ENCODE data around the gene CRYL1.

Gene CRYL1

DNA sequence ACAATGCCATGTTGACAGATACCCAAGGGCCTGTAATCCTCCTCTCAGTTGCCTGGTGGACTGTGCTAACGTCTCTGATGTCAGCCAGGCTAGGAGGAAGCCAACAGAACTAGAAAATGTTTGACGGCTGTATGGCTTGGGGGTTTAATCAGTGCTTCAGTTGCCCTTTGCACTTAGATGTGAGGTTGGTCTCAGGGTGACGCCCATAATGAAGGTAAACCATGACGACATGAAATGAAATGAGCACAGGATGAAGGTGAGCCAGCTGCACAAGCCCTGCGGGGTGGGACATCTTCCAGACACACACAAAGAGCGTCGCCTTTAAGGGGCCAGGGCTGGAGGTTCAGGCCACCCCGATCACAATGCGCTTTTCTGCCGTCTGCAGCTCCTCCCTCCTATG lies 127.2 kb downstream of the CRYL1 start:
- DNase-seq (ENCODE audit: low spot score): no peak

DNA sequence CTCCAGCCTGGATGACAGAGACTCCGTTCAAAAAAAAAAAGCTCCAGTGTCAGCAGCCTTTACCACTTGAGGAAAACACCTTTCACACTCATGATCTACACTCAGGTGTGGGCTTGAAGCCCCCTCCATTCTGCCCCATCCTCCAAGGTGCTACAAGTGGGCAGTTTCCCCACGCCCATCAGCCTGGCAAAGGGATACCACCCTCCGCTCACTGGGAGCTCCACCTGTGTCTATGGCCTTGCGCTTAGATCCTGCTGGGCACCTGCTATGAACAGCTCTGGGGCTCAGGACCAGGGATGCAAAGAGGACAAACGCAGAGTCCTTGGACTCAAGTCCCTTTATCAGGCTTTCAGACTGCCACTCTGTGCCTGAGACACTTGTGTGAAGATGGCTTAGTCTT lies 127.8 kb downstream of the CRYL1 start:
- DNase-seq (ENCODE audit: low spot score): no peak

DNA sequence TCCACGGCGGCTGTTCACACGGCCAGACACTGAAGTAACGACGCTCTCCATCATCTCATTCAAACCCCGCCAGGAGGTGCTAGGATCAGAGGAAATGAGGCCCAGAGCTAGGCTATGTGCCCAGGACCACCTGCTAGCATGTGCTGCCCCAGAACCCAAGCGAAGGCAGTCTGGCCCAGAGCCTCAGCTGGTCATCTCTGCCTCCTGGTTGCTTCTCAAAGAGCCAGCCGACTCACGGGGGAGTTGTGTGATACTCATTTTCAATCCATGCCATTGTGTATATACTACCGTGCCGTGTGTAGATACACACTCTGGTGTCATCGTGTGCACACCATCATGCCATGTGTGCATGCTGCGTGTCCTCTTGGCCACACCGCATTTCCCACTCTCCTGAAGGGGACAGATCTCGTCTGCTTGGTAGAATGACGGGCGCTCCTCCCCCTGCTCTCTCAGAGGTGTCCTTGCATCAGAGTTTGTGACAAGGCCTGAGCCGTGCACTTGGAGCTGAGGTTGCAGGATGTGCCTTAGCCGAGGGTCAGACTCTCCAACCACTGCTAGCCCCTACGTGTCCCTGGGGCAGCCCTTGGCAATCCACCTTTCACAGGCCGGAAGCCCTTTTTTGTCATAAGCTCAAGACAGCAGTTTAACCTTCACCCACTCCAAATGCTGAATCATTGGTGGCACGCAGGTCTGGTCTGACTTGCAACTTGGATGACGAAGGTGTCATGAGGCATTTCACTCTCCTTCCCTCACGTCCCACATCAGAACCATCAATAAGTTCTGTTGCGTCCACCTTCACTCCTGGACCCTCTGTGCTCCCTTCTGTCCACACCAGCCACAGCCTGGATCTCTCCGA lies 130.4 kb downstream of the CRYL1 start:
- no peak for DNase-seq (ENCODE audit: low spot score)

DNA sequence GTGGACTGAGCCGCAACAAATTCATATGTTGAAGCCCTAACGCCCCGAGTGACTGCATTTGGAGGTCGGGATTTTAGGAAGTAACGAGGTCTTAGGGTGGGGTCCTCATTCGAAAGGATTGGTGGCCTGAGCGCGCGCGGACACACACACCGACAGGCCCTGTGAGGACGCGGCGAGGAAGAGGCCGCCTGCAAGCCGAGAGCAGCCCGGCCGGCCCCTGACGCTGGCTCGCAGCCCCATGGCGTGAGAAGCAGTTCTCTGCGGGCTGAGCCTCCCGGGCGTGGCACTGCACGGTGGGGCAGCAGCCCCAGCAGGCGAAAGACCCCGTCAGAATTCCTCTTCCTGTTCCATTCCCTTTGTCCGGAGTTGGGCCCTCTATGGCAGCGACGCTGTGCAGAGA lies 131.2 kb downstream of the CRYL1 start:
- DNase-seq (ENCODE audit: low spot score): no peak

DNA sequence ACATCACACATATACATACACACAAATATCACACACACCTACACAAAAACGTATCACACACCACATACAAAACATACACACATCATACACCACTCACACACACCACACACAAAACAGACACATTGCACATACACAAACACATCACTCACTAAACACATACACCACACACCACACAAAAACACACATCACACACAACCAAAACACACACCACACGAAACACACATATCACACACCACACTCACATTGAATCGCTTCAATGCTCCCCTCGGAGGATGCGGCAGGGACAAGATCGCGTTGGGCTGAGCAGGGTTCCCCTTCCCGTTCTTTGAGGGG lies 131.5 kb downstream of the CRYL1 start:
- no peak for DNase-seq (ENCODE audit: low spot score)

DNA sequence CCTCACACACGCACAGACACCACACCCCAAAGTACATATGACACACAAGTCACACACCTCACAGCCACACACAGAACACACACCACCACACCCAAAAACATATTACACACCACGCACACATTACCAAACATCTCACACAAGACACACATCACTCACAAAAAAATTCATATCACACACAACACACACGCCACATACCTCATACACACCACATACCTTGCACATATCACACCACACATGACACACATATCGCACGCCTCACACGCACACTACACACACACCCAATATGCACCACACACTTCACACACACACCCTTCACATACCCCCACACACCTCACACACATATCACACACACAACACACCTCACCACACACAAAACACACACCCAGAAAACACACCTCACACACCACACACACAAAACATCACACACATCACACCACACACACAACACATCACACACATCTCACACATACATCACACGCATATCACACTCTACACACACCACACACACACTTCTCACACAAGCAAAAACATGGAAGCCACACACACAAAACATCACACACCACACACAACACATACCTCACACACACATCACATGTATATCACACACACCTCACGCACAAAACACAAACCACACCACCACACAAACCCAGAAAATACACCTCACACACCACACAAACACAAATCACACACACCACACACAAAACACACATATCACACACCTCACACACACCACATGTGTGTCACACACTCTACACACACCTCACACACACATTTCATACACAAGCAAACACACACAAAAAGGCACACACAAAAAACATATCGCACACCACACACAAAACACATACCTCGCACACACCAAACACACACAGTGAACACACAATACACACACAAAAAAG lies 132.1 kb downstream of the CRYL1 start:
- no peak for DNase-seq (ENCODE audit: low spot score)

DNA sequence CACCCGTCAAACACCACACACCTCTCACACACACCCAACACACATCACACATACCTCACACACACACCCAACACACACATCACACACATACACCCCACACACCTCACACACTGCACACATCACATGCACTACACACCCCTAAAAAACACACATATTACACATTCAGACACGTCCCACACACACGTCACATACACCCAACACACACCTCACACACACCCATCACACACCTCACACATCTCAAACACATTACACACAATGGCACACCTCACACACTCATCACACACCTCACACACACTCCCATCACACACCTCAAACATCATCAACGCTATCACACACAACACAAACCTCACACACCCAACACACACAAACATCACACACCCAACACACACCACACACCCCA lies 133.1 kb downstream of the CRYL1 start:
- DNase-seq (ENCODE audit: low spot score): no peak

DNA sequence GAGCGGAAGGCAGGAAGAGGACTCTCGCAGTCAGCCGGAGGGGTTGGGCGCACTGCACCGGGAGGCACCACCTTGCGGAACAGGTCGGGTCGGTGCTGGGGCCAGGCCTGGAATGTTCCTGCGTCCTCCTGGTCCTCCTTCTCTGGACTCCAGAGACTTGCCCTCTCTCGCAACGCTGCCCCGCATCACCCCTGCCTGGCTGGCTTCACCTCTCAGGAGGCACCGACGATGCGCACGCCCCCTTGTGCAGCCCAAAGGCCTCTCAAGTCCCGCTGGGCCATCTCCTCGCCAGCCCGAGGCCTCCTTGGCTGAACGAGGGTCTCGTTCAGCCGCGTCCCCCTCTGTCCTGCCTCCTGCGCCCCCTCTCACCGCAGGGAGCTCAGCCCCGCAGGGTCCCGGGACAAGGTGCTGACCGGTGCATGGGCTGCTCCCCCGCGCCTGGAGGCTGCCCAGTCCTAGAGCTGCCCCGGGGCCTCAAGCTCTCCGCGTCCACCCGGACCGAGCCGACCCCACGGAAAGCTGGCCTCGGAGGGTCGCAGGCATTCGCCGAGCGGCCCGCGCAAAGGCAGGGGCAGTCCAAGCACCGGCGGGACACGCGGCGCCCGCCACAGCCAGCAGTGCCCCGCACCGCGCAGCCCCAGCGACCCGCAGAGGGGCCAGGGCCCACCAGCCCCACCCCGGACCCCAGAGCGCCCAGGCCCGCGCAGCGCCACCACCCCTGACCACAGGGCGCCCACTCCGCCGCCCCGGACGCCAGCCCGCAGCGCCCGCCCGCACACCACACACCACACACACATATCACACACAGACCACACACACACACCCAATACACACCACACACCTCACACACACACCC lies 133.8 kb downstream of the CRYL1 start:
- no peak for DNase-seq (ENCODE audit: low spot score)

DNA sequence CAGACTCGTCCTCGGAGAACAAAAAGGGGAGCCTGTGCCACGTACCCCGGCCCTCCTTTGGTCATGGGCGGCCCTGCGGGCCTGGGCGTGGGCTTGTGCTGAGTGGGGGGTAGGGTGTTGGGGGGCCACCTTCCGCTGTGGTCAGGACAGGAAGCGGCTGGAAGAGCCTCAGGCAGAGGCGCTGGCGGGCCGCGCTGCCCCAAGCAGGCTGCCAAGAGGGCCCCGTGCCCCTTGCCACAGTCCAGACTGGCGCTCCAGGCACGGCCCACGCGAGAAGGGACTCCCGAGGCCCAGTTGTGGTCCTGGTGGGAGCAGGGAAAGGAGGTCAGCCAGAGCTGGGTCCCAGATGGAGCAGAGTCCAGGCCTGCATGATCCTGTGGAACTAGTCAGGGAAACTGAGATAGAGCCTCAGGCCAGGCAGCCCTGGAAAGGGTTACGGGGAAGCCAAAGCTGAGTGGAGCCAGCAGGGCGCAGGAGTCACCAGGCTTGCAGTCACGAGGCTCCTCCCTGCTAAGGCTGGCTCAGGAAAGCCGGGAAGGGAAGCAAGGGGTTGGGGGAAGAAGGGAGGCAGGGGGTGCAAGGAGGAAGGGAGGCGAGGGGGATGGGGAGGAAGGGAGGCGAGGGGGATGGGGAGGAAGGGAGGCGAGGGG lies 135.0 kb downstream of the CRYL1 start:
- no peak for DNase-seq (ENCODE audit: low spot score)

DNA sequence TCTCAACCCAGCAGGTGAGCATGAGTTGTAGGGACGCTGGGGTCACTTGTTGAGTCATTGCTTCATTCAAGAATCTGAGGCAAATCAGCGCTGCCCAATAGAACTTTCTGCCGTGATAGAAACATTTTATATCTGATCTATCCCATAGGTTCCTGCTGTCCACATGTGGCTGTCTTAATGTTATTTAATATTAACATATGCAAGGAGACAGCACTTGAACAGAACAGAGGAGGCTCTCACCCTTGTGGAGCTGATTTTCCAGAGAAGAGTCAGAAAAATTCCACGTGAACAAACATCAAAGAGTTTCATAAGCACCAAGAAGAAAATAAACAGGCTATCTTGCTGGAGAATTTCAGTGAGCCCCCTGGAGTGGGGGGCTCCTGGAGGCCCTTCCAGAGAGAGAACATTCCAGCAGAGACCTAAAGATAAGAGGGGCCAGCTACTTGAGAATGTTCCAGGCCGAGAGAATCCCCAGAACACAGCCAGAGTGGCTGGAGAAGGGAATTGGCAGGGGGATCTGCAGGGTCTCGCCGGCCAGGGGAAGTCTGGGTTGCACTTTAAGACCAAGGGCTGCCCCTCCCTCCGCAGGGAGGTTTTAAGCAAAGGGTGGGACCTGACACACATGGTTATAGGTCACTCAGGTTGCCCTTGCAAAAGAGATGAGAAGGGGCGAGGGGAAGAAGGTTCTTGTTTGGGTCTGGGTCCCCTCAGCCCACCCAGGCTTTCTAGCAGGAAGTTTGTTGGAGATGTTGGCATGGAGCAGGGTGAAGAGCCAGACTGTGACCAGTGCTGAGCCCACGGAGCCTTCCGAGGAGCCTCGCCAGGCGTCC lies 135.7 kb downstream of the CRYL1 start:
- no peak for DNase-seq (ENCODE audit: low spot score)

DNA sequence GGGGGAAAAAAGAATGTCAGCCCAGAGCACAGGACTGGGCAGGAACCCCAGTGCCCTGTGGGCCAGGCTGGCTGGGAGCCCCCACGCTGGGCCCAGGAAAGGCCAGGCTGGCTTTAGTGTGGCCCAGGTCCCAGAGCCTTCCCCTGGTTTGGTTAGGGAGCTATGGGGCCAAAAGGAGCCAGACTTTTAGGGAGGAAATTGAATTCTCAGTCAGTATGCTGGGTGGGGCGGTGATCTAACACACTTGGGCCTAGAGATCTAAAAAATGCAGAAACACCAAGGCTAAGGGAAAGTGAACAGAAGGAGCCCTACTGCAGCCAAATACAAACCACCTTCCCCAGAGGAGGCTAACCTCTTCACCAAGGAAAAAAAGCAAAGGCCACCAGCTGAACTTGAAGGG lies 137.5 kb downstream of the CRYL1 start:
- DNase-seq (ENCODE audit: low spot score): no peak

DNA sequence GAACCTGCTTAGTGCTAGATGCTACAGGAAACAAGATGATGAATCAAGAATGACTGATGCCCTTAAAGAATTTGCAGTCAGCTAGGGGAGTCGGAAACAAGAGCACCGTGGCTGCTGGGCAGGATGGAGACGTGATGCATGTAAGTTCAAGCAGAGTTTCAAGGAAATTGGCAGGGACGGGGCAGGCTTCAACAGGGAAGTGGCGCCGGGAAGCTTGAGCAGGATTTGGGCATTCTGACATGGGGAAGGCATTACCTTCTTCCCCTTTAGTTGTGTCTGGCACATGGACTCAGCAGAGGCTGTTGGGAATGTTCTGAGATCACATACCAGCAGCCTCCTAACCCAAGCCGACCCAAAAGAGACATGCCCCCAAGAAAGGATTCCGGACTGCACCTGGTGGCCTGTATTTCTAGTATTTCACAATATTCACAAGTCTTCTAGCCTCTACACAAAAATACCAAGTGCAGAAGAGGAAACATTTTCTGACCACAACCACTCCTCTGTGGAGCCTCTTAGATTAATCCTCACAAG lies 138.2 kb downstream of the CRYL1 start:
- no peak for DNase-seq (ENCODE audit: low spot score)

DNA sequence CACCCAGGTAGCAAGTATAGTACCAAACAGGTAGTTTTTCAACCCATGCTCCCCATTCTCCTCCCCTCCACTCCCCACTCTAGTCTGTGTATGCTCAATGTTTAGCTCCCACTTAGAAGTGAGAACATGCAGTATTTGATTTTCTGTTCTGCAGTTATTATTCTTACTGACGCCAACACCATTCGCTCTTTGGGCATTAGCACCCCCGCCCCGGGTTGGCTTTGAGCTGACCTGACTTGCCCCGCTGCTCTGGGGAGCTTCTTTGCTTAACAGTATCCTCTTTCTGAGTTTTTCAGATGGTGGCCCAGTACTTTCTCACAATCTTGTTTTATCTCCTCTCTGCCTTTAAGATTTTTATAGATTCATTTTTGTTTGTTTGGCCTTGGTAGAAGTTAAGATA lies 138.7 kb downstream of the CRYL1 start:
- no peak for DNase-seq (ENCODE audit: low spot score)

DNA sequence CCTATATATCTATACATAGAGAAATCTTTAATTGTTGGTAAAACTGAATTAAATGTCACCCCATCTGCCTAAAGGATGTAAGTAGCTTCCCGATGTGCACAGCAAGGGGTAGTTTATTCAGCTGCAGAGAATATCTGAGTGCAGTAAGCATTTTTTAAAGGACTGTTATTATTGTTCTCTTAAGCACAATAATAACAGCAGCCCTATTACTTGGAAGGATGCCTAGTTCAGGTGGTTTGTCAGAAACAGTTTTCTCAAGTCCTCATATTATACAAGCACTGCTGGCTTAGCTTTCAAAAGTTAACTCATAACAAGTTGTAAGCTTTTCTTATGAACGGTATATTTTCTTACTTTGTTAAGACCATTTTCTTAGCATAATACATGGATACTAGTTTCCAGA lies 142.6 kb downstream of the CRYL1 start:
- no peak for DNase-seq (ENCODE audit: low spot score)

DNA sequence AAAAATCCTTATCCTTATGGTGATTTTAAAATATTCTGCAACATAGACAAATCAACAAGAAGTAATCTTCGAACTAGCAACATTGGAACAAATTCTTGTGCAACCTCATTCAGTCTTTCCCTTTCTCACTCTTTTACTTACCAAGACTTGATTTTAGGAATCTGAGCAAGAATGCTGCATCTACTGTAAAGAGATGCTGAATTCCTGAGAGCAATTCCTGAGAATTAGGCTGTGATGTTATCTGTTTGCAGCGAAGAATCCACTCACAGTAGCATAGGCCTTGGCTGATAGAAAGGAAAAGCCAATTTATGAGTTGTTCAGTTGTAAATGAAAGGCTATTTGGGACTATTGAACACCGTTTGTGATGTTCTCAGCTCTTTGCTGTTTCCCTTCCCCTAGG lies 144.3 kb downstream of the CRYL1 start:
- no peak for DNase-seq (ENCODE audit: low spot score)

DNA sequence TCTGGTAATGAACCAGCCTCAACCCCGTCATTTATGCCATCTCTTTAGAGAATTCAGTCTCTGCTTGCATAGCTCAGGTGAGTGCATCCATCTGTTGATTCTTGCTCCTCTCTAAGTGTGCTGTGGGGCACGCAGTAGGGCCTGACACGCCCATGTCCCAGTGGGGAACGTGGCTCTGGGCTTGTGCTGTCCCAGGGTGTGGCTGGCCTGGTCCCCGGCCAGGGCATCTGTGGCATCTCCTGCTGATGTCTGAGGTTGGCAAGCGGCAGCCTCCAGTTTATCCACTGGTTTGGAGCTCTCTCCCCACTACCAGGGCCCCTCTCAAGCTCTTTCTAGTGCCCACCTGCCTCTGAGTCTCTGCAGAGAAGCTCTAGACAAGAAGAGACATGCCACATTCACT lies 146.9 kb downstream of the CRYL1 start:
- DNase-seq (ENCODE audit: low spot score): no peak

DNA sequence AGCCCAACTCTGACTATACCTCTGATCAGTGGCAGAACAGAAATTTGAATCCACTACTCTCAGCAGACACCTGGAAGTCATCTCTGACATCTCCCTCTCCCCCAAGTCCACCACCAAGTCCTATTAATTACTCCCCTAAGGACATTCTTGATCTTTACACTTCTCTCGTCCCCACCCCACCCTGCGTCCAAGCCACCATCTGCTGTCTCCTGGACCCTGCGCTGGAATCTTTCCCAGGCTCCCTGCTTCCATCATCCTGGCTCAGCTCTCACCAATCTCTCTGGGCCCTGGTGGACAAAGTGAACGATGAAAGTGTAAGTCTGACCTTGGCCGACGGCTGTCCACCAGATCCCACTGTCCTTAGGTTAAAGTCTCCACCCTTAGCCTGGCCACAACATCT lies 147.9 kb downstream of the CRYL1 start:
- no peak for DNase-seq (ENCODE audit: low spot score)

DNA sequence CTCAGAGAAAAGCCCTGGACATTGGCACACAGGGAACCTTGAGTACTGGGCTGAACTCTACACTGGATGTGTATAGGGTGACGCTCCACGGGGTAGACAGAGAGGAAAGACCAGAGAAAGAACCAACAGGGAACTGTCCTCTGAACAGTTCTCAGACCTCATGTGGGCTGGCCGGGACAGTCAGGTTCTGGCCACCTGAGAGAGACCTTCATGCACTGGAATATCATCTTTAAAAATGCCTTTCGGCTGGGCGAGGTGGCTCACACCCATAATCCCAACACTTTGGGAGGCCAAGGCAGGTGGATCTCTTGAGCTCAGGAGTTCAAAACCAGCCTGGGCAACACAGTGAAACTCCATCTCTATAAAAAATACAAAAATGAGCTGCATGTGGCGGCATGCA lies 149.8 kb downstream of the CRYL1 start:
- no peak for DNase-seq (ENCODE audit: low spot score)

DNA sequence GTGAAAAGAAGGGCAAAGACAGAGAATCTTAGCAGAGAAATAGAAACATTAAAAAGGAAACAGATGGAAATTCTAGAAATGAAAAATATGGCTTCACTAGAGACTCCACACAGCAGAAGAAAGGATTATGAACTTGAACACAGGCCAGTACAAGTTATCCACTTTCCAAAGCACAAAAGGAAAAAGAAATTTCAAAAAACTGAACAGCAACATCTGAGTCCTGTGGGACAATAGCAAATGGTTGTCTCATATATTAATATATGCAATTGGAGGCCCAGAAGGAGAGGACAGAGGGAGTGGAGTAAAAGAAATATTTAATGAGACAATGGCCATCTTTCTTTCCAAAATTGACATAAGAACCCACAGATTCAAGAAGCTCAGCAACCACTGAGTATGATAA lies 151.8 kb downstream of the CRYL1 start:
- DNase-seq (ENCODE audit: low spot score): no peak

DNA sequence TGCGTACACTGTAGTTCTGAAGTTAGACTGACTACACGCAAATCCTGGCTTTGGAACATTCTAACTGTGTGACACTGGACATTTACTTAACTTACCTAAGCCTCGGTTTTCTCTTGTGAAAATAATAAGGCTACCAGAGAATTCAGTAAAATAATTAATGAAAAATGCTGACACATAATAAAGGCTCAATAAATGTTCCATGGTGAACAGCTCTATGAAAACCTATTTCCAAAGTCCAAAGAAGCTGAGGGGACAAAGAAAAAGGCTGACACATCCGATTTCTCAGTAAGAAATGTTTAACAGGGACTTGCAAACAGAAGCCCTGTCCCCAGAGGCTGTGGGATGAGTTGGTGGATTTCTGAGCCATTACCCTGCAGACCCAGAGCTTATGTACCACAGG lies 153.8 kb downstream of the CRYL1 start:
- DNase-seq (ENCODE audit: low spot score): no peak

Measured in ecto neural progenitor cell (in vitro differentiated cells).